Liver (tissue), 3 donors: ENCODE results near the gene TEX53.

Experiments used
- ATF3 ChIP-seq: IDR thresholded peaks from 2 replicates; pipeline ENCODE4 v1.6.1; 2016; ENCODE audit warnings: antibody characterized with exemption
- GABPA ChIP-seq, 2 donors: IDR thresholded peaks in 1 of 2; conservative IDR thresholded peaks in 1 of 2; 2 replicates each; pipeline ENCODE4 v1.6.1; 2016; ENCODE audit warnings: antibody characterized with exemption in 2 of 2, mild to moderate bottlenecking in 1 of 2, moderate library complexity in 1 of 2
- HNF4G ChIP-seq: IDR thresholded peaks from 2 replicates; pipeline ENCODE4 v1.6.1; 2016; ENCODE audit warnings: antibody characterized with exemption
- JUND ChIP-seq, 2 donors: IDR thresholded peaks; 2 replicates each; pipeline ENCODE4 v1.6.1; 2016; ENCODE audit warnings: antibody characterized with exemption in 2 of 2
- TAF1 ChIP-seq: conservative IDR thresholded peaks from 2 replicates; pipeline ENCODE4 v1.6.1; 2016; ENCODE audit warnings: antibody characterized with exemption, mild to moderate bottlenecking
- TF ChIP-seq, protein P1 (sequence below): fragments of 150-350 bp; IDR thresholded peaks from 2 replicates; pipeline ENCODE4 v1.5.1; 2017; ENCODE audit warnings: improper control_type of control experiment, low read depth, low read length; ENCODE audit not compliant: missing input control
- TF ChIP-seq, protein P2 (sequence below): IDR thresholded peaks from 2 replicates; pipeline ENCODE4 v1.6.1; 2016; ENCODE audit warnings: antibody characterized with exemption
- donor health status: healthy.
- donor health status: healthy.

DNA sequence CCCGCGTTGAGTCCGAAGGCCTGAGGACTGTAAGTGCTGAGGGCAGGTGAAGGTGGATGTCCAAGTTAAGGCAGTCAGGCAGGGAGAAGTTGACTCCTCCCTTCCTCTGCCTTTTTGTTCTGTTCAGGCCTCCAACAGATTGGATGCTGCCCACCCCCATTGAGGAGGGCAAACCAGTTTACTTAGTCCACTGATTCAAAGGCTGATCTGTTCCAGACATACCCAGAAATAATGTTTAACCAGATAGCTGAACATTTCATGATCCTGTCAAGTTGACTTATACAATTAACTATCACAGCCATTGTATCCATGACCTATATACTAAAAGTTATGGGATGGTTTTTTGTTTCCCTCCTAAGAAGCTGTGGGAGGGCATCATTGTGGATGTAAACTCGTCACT lies 32.7 kb upstream of the TEX53 start:
- TF ChIP-seq HNF4G (no peak), TAF1 (no peak), JUND (IDR thresholded peaks at IDR 0.05) (no peak), ATF3 (no peak), GABPA (IDR thresholded peaks at IDR 0.05 in 1 of 2, conservative IDR thresholded peaks at IDR 0.05 in 1 of 2) (no peak)
- TF ChIP-seq, protein P1, sequence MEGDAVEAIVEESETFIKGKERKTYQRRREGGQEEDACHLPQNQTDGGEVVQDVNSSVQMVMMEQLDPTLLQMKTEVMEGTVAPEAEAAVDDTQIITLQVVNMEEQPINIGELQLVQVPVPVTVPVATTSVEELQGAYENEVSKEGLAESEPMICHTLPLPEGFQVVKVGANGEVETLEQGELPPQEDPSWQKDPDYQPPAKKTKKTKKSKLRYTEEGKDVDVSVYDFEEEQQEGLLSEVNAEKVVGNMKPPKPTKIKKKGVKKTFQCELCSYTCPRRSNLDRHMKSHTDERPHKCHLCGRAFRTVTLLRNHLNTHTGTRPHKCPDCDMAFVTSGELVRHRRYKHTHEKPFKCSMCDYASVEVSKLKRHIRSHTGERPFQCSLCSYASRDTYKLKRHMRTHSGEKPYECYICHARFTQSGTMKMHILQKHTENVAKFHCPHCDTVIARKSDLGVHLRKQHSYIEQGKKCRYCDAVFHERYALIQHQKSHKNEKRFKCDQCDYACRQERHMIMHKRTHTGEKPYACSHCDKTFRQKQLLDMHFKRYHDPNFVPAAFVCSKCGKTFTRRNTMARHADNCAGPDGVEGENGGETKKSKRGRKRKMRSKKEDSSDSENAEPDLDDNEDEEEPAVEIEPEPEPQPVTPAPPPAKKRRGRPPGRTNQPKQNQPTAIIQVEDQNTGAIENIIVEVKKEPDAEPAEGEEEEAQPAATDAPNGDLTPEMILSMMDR = no peak
- TF ChIP-seq, protein P2, sequence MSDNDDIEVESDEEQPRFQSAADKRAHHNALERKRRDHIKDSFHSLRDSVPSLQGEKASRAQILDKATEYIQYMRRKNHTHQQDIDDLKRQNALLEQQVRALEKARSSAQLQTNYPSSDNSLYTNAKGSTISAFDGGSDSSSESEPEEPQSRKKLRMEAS = no peak
